ENCODE results near the gene HAUS7. TPM values are rescaled to one million over a fixed set of nuclear protein-coding genes. Genes with fewer than 3 reads are reported as not detected.

Gene HAUS7
- total RNA-seq, 1 donor from 2014 or later: 27.7 TPM

DNA sequence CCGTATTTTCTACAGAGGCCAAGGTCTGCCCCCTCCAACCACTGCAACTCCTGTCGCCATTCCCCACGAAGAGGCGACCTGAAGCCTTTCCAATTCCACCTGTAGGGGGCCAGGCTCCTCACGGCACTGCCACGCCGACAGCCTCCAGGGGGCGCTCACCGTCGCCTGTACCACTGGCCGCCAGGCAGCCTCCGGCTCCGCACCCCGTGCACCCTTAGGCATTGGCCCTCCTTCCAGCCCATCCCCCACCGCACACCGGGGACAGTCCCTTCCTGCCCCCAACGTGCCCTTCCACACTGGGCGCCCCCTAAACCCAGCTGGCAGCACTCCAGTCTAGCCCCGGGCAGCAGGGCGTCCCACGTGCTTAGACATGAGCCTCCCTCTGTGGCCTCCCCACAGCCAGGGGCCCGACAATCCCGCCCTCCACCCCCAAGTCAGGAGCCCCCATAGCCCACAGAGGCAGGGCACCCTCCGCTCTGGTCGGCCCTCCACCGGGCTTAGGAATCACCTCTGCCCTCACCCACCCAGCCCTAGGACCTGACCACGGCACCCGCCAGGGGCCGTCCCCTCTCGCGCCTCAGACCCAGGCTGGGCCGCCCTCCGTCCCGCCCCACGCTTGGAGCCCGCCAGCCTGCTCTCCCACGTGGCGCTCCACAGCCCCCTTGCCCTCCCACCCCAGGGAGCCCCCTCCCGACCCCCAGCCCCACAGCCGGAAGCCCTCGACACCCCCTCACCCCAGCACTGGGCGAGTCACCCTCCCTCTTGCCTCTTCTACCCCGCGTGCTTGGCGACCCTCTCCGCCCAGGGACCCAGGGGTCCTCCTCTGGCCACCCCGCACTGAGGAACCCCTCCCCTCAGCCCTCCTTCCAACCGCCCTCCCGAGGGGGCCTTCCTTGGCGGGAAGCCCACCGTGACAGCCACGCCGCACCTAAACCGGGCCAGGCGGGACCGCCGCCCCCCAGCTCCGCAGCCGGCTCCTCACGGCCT is 69.9 kb downstream of the HAUS7 start:
- H3K27me3 Mint-ChIP-seq (ENCODE audit: unreplicated experiment): peaks cover 4% of the 10 kb centered on the region
- no peaks in the 10 kb centered on the region for H3K4me1 Mint-ChIP-seq (ENCODE audit: unreplicated experiment)
- no peaks in the 10 kb centered on the region for H3K36me3 Mint-ChIP-seq (ENCODE audit: low read depth, unreplicated experiment)
- H3K9me3 Mint-ChIP-seq (ENCODE audit: unreplicated experiment): no peaks in the 10 kb centered on the region
- no peak overlapping the region for H3K27ac Mint-ChIP-seq (ENCODE audit: unreplicated experiment)
- peak; percentile 66 for DNase-seq (ENCODE audit: low spot score)
- H3K4me3 Mint-ChIP-seq (ENCODE audit: unreplicated experiment): no peak overlapping the region
- TF ChIP-seq, protein P1, sequence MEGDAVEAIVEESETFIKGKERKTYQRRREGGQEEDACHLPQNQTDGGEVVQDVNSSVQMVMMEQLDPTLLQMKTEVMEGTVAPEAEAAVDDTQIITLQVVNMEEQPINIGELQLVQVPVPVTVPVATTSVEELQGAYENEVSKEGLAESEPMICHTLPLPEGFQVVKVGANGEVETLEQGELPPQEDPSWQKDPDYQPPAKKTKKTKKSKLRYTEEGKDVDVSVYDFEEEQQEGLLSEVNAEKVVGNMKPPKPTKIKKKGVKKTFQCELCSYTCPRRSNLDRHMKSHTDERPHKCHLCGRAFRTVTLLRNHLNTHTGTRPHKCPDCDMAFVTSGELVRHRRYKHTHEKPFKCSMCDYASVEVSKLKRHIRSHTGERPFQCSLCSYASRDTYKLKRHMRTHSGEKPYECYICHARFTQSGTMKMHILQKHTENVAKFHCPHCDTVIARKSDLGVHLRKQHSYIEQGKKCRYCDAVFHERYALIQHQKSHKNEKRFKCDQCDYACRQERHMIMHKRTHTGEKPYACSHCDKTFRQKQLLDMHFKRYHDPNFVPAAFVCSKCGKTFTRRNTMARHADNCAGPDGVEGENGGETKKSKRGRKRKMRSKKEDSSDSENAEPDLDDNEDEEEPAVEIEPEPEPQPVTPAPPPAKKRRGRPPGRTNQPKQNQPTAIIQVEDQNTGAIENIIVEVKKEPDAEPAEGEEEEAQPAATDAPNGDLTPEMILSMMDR (IDR thresholded peaks at IDR 0.05; ENCODE audit: unreplicated experiment): peak; percentile 75

DNA sequence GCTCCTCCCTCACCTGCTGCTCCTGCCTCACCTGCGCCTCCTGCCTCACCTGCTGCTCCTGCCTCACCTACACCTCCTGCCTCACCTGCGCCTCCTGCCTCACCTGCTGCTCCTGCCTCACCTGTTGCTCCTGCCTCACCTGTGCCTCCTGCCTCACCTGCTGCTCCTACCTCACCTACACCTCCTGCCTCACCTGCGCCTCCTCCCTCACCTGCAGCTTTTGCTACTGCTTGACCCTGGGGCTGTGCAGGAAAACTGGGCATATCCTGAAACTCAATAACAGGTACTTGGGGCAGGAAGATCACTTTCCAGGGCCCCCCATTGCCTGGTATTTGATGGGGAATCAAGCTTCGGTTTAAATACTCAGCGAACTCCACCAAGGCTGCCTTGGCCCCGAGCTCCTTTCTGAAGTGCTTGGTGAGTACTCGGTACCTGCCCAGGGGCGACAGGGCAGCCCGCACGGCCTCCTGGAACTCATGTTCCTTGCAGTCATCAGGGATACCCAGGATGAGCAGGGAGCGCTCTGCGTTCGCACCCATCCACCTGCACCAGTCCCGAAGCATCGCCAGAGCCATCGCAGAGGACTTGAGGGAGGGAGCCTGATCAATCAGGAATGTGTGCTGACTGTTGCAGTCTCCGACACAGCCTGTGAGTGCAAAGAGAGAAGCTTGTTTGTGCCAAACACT is 72.0 kb downstream of the HAUS7 start:
- TF ChIP-seq, protein P1 (IDR thresholded peaks at IDR 0.05; ENCODE audit: unreplicated experiment): no peak
- H3K4me1 Mint-ChIP-seq (ENCODE audit: unreplicated experiment): no peaks in the 10 kb centered on the region
- H3K27ac Mint-ChIP-seq (ENCODE audit: unreplicated experiment): no peak overlapping the region
- no peak overlapping the region for H3K4me3 Mint-ChIP-seq (ENCODE audit: unreplicated experiment)
- no peaks in the 10 kb centered on the region for H3K9me3 Mint-ChIP-seq (ENCODE audit: unreplicated experiment)
- DNase-seq (ENCODE audit: low spot score): no peak
- no peaks in the 10 kb centered on the region for H3K36me3 Mint-ChIP-seq (ENCODE audit: low read depth, unreplicated experiment)
- peaks cover 8% of the 10 kb centered on the region for H3K27me3 Mint-ChIP-seq (ENCODE audit: unreplicated experiment)

Other genes with a start within 250 kb of the HAUS7 start
- gene PNMA6F, start 148.8 kb downstream of the HAUS7 start, total RNA-seq (ENCODE audit: unreplicated experiment): not detected
- 14.4 TPM for gene ZNF275, start 136.4 kb downstream of the HAUS7 start, total RNA-seq (ENCODE audit: unreplicated experiment)
- gene PNMA6E, start 69.2 kb downstream of the HAUS7 start, total RNA-seq (ENCODE audit: unreplicated experiment): not detected
- 0.49 TPM for gene ZFP92, start 59.1 kb downstream of the HAUS7 start, total RNA-seq (ENCODE audit: unreplicated experiment)
- 1.5 TPM for gene TREX2, start 24.5 kb downstream of the HAUS7 start, total RNA-seq (ENCODE audit: unreplicated experiment)
- gene BGN, start 24.4 kb upstream of the HAUS7 start, total RNA-seq (ENCODE audit: unreplicated experiment): 393 TPM
- gene ATP2B3, start 47.1 kb upstream of the HAUS7 start, total RNA-seq (ENCODE audit: unreplicated experiment): 0.10 TPM
- 15.3 TPM for gene CCNQ, start 128.6 kb upstream of the HAUS7 start, total RNA-seq (ENCODE audit: unreplicated experiment)
- gene DUSP9, start 176.6 kb upstream of the HAUS7 start, total RNA-seq (ENCODE audit: unreplicated experiment): not detected
- 0.41 TPM for gene PNCK, start 203.2 kb upstream of the HAUS7 start, total RNA-seq (ENCODE audit: unreplicated experiment)
- gene SLC6A8, start 217.3 kb upstream of the HAUS7 start, total RNA-seq (ENCODE audit: unreplicated experiment): 7.9 TPM